ENCODE results near the gene EDN2.

GRCh38 chr1:41433501-41433900 is 51.0 kb downstream of the EDN2 start:
- no peak for TF ChIP-seq ZC3H10 (CRISPR knock-in tag; IDR thresholded peaks at IDR 0.05)
- no peak for TF ChIP-seq ZFP30 (CRISPR knock-in tag; IDR thresholded peaks at IDR 0.05)
- TF ChIP-seq BACH2 (CRISPR knock-in tag; IDR thresholded peaks at IDR 0.05; ENCODE audit: borderline replicate concordance), result no peak
- no peak for TF ChIP-seq ESRRG (CRISPR knock-in tag; IDR thresholded peaks at IDR 0.05)
- no peak for TF ChIP-seq ZFP3 (CRISPR knock-in tag; IDR thresholded peaks at IDR 0.05)
- TF ChIP-seq POU6F1 (CRISPR knock-in tag; IDR thresholded peaks at IDR 0.05; ENCODE audit: borderline replicate concordance, low read depth), result no peak
- TF ChIP-seq CREB5 (CRISPR knock-in tag; IDR thresholded peaks at IDR 0.05; ENCODE audit: low read depth), result no peak

Data from SK-N-SH treated with all-trans-retinoic acid at 6 μM for 48 hours (cell line).